ENCODE results near the gene ZSCAN25. TPM values are rescaled to one million over a fixed set of nuclear protein-coding genes. Genes with fewer than 3 reads are reported as not detected.
A peak's percentile ranks its signal among the peaks of the same experiment; 100 is the strongest.

ZSCAN25 gene
- total and polyA plus RNA-seq, 2 of the 13 experiments (the other 11 are each of a cell fraction or from before 2014, with no cell fraction given), result 12.1 to 16.8 TPM

DNA sequence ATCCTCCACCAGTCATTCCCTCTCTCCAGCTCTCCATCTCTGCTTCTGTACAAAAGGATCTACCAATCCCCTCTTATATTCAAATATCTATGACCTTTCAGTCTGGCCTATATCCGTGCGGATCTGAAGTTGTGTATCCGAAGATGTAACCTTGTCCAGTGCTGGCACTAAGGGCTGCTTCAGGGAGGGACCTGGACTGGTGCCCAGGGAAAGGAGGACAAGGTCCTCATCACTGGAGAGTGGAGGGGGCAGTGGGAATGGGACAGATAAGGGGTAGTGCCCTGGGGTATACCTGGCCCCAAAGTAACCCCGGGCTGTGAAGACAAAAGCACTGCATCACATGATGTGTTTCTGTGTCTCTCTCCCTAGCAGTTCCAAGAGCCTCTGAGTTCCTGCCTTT, 16.9 kb upstream of the ZSCAN25 start (continued):
- TF ChIP-seq, protein P1, sequence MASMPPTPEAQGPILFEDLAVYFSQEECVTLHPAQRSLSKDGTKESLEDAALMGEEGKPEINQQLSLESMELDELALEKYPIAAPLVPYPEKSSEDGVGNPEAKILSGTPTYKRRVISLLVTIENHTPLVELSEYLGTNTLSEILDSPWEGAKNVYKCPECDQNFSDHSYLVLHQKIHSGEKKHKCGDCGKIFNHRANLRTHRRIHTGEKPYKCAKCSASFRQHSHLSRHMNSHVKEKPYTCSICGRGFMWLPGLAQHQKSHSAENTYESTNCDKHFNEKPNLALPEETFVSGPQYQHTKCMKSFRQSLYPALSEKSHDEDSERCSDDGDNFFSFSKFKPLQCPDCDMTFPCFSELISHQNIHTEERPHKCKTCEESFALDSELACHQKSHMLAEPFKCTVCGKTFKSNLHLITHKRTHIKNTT (CRISPR knock-in tag; IDR thresholded peaks at IDR 0.05), result no peak
- TF ChIP-seq ZNF333 (CRISPR knock-in tag; IDR thresholded peaks at IDR 0.05; ENCODE audit: borderline replicate concordance) (no peak), ZNF20 (CRISPR knock-in tag; IDR thresholded peaks at IDR 0.05) (no peak)

DNA sequence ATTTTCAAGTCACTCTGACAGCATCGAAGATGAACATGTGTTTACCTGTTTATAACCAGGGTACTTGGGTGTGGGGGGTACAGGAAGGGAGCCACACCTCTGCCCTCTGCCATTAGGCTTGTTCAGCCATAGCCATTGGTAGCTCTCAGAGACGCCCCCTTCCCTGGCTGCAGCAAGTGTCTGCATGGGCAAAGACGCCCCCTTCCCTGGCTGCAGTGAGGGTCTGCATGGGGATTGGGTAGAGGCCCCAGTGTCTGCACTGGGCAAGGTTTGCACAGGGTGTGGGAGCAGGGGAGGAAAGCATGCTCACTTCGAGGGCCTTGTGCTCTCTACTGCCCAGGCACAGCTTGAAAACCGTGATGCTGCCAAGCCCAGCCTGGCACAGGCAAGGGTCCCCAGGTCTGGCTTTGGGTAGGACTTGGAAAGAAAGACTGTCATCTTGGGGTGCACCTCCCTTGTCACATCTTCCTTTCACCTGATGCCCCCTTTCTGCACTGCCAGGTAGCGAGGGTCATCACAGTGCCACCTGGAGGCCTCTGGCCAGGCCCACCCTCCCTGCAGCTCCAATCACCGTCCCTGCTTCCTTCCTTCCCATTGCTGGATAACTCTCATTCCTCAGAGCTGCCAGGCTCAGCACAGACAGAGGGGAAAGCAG, 15.0 kb upstream of the ZSCAN25 start:
- Histone ChIP-seq H3K36me3 (replicated peaks in 1 of 2; ENCODE audit: control insufficient read depth in 1 of 2, insufficient read depth in 2 of 2, low read length in 2 of 2) (no peaks in the 10 kb centered on the region), H3K9ac (ENCODE audit: insufficient read depth, low read depth, low read length) (no peak overlapping the region), H3K9me3 (ENCODE audit: low read length) (no peaks in the 10 kb centered on the region), H3K27ac (ENCODE audit: extremely low read length, insufficient read depth, low read length) (no peak overlapping the region), H3K4me3 (replicated peaks in 1 of 3; ENCODE audit: insufficient read depth in 1 of 3, low read depth in 2 of 3, low read length in 3 of 3) (no peak overlapping the region), H2AFZ (ENCODE audit: low read length) (no peak overlapping the region), H4K20me1 (ENCODE audit: insufficient read depth, low read length) (no peaks in the 10 kb centered on the region), H3K27me3 (ENCODE audit: control insufficient read depth in 1 of 2, insufficient read depth in 2 of 2, low read length in 2 of 2) (no peaks in the 10 kb centered on the region), H3K4me1 (ENCODE audit: insufficient read depth, low read length) (peaks cover 24% of the 10 kb centered on the region), H3K79me2 (ENCODE audit: insufficient read depth, low read length) (no peaks in the 10 kb centered on the region), H3K4me2 (ENCODE audit: low read depth, low read length) (peak overlapping the region; percentile 72; the same call in 1 of the 2 replicates)
- ChIA-PET CTCF (ENCODE audit: low intra/inter-chr PET ratio, low total read pairs) (interaction anchor here (1.0 kb wide), 1 partner anchor 76 kb away, joined by 3 read pairs; no protein-coding TSS in a partner anchor), POLR2A (interaction anchor here (1.6 kb wide), 1 partner anchor 43 kb away, joined by 5 read pairs; the partner anchor contains the start of gene ZNF655)
- WGBS (ENCODE audit: low lambda C conversion rate), result 48% methylated on average over 3 of the region's 7 CpGs
- ATAC-seq (peak; percentile 75), DNase-seq (ENCODE audit: low spot score) (no peak), FAIRE-seq (no peak)
- intact Hi-C loops (cut with micrococcal nuclease; ENCODE audit: unreplicated experiment) (loop anchor here (1.0 kb wide), 1 partner anchor 14 kb away; no protein-coding TSS in a partner anchor), in situ Hi-C loops (cut with HindIII; ENCODE audit: extremely low pct_ligation_motif_present, low pct_unique_long_range_greater_than_20kb) (no loop called here)
- BruUV-seq (replicated peaks), result no TSS peak
- TF ChIP-seq HOXA3 (CRISPR knock-in tag; IDR thresholded peaks at IDR 0.05) (no peak), ZNF143 (CRISPR knock-in tag; IDR thresholded peaks at IDR 0.05) (no peak), ZNF775 (CRISPR knock-in tag; IDR thresholded peaks at IDR 0.05; ENCODE audit: borderline replicate concordance) (no peak), CREM (IDR thresholded peaks at IDR 0.05) (no peak), CREM (CRISPR knock-in tag; IDR thresholded peaks at IDR 0.05) (no peak), ZNF646 (CRISPR knock-in tag; IDR thresholded peaks at IDR 0.05) (no peak), SOX13 (IDR thresholded peaks at IDR 0.05) (no peak), SOX13 (CRISPR knock-in tag; conservative IDR thresholded peaks at IDR 0.05 in 1 of 2, IDR thresholded peaks at IDR 0.05 in 1 of 2) (no peak), ZNF333 (CRISPR knock-in tag; IDR thresholded peaks at IDR 0.05; ENCODE audit: borderline replicate concordance) (no peak), NR2C2 (CRISPR knock-in tag; IDR thresholded peaks at IDR 0.05; ENCODE audit: borderline replicate concordance) (no peak)
- TF ChIP-seq, protein P2, sequence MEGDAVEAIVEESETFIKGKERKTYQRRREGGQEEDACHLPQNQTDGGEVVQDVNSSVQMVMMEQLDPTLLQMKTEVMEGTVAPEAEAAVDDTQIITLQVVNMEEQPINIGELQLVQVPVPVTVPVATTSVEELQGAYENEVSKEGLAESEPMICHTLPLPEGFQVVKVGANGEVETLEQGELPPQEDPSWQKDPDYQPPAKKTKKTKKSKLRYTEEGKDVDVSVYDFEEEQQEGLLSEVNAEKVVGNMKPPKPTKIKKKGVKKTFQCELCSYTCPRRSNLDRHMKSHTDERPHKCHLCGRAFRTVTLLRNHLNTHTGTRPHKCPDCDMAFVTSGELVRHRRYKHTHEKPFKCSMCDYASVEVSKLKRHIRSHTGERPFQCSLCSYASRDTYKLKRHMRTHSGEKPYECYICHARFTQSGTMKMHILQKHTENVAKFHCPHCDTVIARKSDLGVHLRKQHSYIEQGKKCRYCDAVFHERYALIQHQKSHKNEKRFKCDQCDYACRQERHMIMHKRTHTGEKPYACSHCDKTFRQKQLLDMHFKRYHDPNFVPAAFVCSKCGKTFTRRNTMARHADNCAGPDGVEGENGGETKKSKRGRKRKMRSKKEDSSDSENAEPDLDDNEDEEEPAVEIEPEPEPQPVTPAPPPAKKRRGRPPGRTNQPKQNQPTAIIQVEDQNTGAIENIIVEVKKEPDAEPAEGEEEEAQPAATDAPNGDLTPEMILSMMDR (CRISPR knock-in tag; IDR thresholded peaks at IDR 0.05), result peak; percentile 66

Data from HepG2 (cell line).